ENCODE results near the gene PCDHB11.
"Not testable (repeated sequence)": the region's sequence is repeated elsewhere in the genome, so short reads cannot be mapped to it uniquely, and the experiment has no call there.

Gene PCDHB11
- 0 to 0.04 reads per million in 2 donors for total RNA-seq

DNA sequence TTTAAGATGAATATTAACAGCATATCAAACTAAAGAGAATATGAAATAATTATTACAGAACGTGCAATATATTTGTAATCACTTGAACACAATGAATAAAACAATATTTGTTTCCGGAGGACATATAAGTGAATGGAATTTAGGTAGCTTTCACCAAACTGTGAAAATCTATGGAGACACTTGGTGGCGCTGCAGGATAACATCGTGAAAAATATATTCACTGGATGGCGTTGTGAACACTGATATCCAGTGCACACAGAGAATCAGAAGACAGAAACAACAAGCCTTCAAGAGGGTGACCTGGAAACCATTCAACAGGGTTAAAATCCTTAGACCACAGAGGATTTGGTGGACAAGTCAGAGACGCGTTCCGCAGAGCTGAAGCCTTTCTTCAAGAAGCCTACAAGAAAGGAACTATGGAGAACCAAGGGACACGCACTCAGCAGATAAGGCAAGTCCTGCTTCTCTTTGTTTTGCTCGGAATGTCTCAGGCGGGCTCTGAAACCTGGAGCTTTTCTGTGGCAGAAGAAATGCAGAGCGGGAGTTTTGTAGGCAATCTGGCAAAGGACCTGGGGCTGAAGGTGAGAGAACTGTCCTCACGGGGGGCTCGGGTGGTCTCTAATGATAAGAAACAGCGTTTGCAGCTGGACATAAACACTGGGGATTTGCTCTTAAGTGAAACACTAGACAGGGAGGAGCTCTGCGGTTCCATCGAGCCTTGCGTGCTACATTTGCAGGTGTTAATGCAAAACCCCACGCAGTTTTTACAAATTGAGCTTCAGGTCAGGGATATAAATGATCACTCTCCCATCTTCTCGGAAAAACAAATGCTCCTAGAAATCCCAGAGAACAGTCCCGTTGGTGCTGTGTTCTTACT, at the start of gene PCDHB11:
TSS of gene PCDHB11 (plus strand) at position 269 of the 877 bp plus-strand sequence. CDS start at position 417, 148 bp downstream.
- no peak for DNase-seq

DNA sequence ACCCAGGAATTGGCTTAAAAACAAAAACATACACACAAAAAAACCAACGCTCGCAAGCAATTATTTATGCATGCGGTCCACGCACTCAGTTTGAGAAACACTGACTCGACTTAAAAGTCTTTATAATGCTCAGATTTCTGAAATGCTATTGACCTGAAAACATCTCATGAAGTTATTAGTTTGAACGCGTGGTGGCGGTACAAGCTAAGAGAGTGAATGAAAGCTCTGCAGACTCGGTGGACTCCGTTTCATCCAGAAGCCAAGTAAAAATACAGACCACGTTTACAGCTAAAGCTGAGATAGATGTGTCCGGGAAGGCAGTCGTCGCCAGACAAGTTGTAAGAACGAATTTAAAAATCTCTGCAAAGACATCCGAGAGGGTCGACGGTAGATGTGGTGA, 49.6 kb upstream of the PCDHB11 start, which contains the start of gene PCDHB6:
TSS of gene PCDHB6 (plus strand) at position 246 of the 400 bp plus-strand sequence. CDS start 201 bp downstream, outside the sequence.
- no peak for DNase-seq

DNA sequence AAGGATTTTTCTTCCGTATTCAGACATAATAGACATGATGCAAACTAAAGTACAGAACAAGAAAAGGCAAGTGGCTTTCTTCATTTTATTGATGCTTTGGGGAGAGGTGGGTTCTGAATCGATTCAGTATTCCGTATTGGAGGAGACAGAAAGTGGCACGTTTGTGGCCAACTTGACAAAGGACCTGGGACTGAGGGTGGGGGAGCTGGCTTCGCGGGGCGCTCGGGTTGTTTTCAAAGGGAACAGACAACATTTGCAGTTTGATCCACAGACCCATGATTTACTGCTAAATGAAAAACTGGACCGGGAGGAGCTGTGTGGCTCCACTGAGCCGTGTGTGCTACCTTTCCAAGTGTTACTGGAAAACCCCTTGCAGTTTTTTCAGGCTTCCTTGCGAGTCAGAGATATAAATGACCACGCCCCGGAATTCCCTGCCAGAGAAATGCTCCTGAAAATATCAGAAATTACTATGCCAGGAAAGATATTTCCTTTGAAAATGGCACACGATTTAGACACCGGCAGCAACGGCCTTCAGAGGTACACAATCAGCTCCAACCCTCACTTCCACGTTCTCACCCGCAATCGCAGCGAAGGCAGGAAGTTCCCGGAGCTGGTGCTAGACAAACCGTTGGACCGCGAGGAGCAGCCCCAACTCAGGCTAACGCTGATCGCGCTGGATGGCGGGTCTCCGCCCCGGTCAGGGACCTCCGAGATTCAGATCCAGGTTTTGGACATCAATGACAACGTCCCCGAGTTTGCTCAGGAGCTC, 49.0 kb upstream of the PCDHB11 start:
- DNase-seq, result no peak

DNA sequence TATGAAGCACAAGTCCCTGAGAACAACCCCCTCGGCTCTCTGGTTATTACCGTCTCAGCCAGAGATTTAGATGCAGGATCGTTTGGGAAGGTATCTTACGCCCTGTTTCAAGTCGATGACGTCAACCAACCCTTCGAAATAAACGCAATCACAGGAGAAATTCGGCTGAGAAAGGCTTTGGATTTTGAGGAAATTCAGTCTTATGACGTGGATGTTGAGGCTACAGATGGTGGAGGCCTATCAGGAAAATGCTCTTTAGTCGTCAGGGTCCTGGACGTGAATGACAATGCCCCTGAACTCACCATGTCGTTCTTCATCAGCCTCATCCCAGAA, 48.5 kb upstream of the PCDHB11 start:
- no peak for DNase-seq

DNA sequence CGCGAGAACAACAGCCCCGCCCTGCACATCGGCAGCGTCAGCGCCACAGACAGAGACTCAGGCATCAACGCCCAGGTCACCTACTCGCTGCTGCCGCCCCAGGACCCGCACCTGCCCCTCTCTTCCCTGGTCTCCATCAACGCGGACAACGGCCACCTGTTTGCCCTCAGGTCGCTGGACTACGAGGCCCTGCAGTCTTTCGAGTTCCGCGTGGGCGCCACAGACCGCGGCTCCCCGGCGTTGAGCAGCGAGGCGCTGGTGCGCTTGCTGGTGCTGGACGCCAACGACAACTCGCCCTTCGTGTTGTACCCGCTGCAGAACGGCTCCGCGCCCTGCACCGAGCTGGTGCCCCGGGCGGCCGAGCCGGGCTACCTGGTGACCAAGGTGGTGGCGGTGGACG, 47.8 kb upstream of the PCDHB11 start:
- not testable (repeated sequence) for DNase-seq

DNA sequence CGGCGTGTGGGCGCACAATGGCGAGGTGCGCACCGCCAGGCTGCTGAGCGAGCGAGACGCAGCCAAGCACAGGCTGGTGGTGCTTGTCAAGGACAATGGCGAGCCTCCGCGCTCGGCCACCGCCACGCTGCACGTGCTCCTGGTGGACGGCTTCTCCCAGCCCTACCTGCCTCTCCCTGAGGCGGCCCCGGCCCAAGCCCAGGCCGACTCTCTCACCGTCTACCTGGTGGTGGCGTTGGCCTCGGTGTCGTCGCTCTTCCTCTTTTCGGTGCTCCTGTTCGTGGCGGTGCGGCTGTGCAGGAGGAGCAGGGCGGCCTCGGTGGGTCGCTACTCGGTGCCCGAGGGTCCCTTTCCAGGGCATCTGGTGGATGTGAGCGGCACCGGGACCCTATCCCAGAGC, 47.3 kb upstream of the PCDHB11 start:
- not testable (repeated sequence) for DNase-seq

DNA sequence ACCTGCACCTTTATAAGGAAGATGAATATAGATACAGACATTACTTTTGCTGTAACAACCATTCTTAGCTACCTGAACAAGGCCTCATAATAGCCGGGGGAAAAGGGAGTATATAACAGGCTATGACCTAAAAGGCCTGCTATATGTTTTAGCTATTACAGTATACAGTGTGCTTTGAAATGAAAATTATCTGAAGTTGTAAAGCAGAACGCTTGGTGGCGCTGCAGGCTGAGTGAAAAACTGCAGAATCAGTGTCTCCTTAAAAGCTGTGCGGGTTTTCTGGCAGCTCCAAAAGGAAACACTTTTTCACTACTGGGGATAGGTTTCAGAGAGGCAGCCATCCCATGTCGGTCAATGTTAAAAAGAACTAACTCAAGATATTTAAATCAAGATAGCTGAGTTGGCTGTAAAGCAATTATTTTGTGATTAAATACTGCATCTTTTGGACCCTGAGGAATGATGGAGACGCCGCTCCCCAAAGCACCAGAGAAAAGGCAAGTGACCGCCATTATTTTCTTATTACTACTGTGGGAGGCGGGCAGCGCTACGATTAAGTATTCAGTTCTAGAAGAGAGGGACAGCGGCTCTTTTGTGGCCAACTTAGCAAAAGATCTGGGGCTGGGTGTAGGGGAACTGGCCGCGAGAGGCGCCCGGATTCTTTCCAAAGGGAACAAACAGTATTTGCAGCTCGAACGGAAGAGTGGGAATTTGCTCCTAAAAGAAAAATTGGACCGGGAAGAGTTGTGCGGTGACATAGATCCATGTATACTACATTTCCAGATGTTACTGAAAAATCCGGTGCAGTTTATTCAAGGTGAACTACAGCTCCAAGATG, 43.7 kb upstream of the PCDHB11 start:
- no peak for DNase-seq

DNA sequence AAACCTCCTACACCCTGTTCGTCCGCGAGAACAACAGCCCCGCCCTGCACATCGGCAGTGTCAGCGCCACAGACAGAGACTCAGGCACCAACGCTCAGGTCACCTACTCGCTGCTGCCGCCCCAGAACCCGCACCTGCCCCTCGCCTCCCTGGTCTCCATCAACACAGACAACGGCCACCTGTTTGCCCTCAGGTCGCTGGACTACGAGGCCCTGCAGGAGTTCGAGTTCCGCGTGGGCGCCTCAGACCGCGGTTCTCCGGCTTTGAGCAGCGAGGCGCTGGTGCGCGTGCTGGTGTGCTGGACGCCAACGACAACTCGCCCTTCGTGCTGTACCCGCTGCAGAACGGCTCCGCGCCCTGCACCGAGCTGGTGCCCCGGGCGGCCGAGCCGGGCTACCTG, 42.1 kb upstream of the PCDHB11 start:
- not testable (repeated sequence) for DNase-seq

DNA sequence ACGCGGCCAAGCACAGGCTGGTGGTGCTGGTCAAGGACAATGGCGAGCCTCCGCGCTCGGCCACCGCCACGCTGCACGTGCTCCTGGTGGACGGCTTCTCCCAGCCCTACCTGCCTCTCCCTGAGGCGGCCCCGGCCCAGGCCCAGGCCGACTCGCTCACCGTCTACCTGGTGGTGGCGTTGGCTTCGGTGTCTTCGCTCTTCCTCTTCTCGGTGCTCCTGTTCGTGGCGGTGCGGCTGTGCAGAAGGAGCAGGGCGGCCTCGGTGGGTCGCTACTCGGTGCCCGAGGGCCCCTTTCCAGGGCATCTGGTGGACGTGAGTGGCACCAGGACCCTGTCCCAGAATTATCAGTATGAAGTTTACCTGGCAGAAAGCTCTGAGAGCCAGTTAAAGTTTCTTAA, 41.5 kb upstream of the PCDHB11 start:
- not testable (repeated sequence) for DNase-seq

DNA sequence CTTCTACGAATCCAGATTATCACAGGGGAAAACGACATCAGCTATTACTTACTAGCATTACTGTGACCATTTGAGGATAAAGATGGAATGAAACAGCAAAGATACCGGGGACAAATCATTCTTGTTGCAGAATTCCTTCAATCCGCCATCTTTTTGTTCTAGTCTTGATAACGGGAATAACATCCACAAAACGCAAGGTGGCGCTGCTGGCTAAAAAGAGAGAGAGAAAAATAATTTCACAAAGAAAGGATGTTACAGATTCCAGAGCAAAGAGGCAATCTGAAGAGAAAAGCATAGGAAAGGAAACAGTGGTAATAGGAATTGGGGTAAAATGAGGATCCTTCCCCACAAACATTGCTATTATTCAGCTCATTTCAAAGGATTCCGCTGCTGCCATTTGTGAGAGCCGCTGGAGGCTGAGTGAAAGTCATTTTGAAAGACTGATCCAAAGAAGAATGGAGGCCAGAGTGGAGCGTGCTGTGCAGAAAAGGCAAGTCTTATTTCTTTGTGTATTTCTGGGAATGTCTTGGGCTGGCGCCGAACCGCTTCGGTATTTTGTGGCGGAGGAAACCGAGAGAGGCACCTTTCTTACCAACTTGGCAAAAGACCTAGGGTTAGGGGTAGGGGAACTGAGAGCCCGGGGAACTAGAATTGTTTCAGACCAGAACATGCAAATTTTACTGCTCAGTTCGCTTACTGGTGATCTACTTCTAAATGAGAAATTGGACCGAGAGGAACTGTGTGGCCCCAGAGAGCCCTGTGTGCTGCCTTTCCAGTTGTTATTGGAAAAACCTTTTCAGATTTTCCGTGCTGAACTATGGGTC, 26.8 kb upstream of the PCDHB11 start, which contains the start of gene PCDHB7:
TSS of gene PCDHB7 (plus strand) at position 264 of the 824 bp plus-strand sequence. CDS start at position 456, 192 bp downstream.
- no peak for DNase-seq

DNA sequence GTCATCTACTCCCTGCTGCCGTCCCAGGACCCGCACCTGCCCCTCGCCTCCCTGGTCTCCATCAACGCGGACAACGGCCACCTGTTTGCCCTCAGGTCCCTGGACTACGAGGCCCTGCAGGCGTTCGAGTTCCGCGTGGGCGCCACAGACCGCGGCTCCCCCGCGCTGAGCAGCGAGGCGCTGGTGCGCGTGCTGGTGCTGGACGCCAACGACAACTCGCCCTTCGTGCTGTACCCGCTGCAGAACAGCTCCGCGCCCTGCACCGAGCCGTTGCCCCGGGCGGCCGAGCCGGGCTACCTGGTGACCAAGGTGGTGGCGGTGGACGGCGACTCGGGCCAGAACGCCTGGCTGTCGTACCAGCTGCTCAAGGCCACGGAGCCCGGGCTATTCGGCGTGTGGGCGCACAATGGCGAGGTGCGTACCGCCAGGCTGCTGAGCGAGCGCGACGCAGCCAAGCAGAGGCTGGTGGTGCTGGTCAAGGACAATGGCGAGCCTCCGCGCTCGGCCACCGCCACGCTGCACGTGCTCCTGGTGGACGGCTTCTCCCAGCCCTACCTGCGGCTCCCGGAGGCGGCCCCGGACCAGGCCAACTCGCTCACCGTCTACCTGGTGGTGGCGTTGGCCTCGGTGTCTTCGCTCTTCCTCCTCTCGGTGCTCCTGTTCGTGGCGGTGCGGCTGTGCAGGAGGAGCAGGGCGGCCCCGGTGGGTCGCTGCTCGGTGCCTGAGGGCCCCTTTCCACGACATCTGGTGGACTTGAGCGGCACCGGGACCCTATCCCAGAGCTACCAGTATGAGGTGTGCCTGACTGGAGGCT, 24.9 kb upstream of the PCDHB11 start:
- DNase-seq, result not testable (repeated sequence)

DNA sequence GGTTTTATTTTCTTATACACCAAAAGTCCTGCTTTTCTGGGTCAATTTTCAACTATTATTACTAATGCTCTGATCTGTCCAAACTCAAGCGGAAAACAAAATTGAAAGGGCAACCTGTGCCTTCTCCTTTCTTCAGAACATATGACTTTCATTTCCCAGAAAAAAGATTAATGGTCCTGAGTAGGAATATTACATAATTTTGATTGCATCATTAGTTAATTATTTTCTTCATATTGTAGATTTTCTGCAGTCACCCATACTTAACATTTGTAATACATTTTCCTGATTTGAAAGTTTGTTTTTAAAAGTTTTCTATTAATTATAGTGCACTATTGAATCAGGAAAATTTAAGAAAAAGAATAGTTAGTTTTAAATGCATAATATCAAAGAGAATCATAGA, 23.5 kb upstream of the PCDHB11 start:
- no peak for DNase-seq

DNA sequence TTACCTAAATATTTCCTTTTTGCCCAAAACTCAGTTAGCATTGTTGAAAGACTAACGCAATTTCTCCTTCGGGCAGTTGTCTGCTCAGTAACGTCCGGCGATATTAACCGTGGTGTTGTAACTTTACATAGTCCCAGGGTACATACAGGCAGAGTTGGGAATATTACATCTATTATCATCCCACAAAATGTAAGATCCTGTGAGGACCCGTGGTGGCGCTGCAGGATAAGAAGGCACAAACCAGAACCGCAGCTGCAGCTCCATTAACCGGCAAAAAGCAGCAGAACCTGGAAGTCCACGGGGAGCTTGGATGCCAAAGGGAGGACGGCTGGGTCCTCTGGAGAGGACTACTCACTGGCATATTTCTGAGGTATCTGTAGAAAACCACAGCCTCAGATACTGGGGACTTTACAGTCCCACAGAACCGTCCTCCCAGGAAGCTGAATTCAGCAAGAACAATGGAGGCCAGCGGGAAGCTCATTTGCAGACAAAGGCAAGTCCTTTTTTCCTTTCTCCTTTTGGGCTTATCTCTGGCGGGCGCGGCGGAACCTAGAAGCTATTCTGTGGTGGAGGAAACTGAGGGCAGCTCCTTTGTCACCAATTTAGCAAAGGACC, 21.7 kb upstream of the PCDHB11 start, which contains the start of gene PCDHB8:
TSS of gene PCDHB8 (plus strand) at position 214 of the 615 bp plus-strand sequence. CDS start at position 459, 245 bp downstream.
- DNase-seq, result not testable (repeated sequence)

DNA sequence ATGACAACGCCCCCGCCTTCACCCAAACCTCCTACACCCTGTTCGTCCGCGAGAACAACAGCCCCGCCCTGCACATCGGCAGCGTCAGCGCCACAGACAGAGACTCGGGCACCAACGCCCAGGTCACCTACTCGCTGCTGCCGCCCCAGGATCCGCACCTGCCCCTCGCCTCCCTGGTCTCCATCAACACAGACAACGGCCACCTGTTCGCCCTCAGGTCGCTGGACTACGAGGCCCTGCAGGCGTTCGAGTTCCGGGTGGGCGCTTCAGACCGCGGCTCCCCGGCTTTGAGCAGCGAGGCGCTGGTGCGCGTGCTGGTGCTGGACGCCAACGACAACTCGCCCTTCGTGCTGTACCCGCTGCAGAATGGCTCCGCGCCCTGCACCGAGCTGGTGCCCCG, 20.1 kb upstream of the PCDHB11 start:
- not testable (repeated sequence) for DNase-seq

DNA sequence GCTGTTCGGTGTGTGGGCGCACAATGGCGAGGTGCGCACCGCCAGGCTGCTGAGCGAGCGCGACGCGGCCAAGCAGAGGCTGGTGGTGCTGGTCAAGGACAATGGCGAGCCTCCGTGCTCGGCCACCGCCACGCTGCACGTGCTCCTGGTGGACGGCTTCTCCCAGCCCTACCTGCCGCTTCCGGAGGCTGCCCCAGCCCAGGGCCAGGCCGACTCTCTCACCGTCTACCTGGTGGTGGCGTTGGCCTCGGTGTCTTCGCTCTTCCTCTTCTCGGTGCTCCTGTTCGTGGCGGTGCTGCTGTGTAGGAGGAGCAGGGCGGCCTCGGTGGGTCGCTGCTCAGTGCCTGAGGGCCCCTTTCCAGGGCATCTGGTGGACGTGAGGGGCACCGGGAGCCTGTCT, 19.6 kb upstream of the PCDHB11 start:
- not testable (repeated sequence) for DNase-seq

DNA sequence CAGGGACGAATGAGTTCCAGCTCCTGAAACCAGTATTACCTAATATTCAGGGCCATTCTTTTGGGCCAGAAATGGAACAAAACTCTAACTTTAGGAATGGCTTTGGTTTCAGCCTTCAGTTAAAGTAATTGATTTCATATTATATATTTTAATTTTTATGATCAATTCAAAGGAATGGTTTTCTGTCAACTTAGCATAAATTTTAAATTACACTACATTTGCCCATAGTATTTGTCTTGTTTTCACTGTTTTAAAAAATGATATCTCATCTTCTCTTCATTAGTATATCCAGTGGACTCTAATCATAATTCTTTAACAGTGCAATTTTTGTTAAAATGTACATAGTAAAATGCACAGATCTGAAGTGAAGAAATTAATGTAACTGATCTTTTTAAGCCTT, 19.1 kb upstream of the PCDHB11 start:
- DNase-seq, result no peak

DNA sequence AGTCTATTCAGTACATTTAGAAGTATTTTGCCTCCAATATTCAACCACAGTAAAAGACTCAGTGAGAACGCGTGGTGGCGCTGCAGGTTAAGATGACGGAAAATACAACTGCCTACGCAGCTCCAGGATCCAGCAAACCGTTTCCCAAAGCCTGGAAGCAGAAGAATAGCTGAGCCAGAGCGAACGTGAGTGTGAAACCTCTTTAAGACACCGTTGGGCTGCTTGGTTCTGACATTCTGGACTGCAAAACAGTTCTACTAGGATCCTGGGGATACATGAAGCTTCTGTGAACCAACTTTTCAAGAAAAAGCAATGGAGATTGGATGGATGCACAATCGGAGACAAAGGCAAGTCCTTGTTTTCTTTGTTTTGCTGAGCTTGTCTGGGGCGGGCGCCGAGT, 17.2 kb upstream of the PCDHB11 start, which contains the start of gene PCDHB16:
TSS of gene PCDHB16 (plus strand) at position 140 of the 400 bp plus-strand sequence. CDS start at position 313, 173 bp downstream.
- DNase-seq, result no peak

DNA sequence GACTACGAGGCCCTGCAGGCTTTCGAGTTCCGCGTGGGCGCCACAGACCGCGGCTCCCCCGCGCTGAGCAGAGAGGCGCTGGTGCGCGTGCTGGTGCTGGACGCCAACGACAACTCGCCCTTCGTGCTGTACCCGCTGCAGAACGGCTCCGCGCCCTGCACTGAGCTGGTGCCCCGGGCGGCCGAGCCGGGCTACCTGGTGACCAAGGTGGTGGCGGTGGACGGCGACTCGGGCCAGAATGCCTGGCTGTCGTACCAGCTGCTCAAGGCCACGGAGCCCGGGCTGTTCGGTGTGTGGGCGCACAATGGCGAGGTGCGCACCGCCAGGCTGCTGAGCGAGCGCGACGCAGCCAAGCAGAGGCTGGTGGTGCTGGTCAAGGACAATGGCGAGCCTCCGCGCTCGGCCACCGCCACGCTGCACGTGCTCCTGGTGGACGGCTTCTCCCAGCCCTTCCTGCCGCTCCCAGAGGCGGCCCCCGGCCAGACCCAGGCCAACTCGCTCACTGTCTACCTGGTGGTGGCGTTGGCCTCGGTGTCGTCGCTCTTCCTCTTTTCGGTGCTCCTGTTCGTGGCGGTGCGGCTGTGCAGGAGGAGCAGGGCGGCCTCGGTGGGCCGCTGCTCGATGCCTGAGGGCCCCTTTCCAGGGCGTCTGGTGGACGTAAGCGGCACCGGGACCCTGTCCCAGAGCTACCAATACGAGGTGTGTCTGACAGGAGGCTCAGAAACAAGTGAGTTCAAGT, 15.1 kb upstream of the PCDHB11 start:
- DNase-seq, result not testable (repeated sequence)

DNA sequence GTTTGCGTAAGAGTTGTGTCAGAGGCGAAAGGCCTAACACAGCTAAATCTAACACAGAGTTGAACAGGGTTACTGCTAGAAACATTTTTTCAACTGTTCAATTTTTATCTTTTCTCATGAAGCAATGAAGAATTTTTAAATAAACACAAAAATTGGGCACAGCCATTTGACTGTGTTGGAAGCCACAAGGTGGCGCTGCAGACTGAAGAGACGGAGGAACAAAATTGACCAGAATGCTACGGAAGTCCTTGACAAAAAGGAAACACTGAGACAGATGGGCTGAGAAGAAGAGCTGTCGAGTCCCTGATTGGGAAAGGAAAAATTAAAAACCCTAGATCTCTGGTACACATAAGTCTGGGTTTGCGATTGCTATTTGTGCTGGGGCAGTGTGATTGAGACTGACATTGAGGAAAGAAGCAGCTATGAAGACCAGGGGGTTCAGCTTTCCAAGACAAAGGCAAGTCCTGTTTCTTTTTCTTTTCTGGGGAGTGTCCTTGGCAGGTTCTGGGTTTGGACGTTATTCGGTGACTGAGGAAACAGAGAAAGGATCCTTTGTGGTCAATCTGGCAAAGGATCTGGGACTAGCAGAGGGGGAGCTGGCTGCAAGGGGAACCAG, 12.4 kb upstream of the PCDHB11 start, which contains the start of gene PCDHB9:
TSS of gene PCDHB9 (plus strand) at position 265 of the 616 bp plus-strand sequence. CDS start at position 423, 158 bp downstream.
- DNase-seq, result no peak

Measured in activated gamma-delta T cell (primary cell).